ENCODE measurements around the gene ARHGAP30.

DNA sequence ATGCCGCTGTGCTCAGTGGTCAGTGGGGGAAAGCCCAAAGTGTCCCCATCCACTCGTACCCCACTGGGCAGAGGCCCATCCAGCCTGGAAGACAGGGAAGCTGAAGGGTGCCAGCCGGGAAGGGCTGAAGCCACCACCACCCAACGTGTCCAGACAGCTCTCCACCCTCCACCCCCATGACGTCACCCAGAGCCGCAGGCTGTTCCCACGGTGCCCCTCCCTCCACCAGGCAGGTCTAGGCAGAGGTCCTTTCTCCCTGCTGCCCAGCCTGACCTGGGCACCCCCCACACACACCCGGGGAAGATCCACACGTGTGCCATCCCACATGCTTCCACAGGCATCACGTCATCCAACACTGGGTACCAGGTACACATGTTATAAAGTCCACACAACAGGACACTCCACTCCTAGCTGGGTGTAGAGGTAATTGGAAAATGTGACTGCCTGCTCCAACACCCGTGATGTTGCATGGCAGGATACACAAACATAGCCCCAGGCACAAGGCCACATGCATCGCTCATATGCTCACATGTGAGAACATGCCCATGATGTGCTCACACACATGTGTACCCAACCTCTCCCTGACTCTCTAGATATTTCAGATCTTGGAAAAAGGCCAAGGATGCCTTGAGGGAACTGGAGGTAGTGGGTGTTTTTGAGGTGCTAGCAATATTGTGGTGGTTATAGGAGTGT is 5.1 kb upstream of the ARHGAP30 start:
- TF ChIP-seq, protein P1, sequence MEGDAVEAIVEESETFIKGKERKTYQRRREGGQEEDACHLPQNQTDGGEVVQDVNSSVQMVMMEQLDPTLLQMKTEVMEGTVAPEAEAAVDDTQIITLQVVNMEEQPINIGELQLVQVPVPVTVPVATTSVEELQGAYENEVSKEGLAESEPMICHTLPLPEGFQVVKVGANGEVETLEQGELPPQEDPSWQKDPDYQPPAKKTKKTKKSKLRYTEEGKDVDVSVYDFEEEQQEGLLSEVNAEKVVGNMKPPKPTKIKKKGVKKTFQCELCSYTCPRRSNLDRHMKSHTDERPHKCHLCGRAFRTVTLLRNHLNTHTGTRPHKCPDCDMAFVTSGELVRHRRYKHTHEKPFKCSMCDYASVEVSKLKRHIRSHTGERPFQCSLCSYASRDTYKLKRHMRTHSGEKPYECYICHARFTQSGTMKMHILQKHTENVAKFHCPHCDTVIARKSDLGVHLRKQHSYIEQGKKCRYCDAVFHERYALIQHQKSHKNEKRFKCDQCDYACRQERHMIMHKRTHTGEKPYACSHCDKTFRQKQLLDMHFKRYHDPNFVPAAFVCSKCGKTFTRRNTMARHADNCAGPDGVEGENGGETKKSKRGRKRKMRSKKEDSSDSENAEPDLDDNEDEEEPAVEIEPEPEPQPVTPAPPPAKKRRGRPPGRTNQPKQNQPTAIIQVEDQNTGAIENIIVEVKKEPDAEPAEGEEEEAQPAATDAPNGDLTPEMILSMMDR (IDR thresholded peaks at IDR 0.05) = no peak
- TF ChIP-seq POLR2A (IDR thresholded peaks at IDR 0.05) (no peak), EP300 (IDR thresholded peaks at IDR 0.05) (no peak)

Data from tibial nerve (tissue), 4 donors.